RWPE2 (cell line): ENCODE results near the gene CDK5RAP3.

Experiments used
- ATAC-seq: fragments of 200-7000 bp; cut with Tn5 transposase; 3 replicates; pipeline ENCODE4 v1.9.1; 2021; ENCODE audit warnings: low read depth
- DNase-seq: peaks from one replicate; pipeline ENCODE4 v3.0.0-alpha.2; 2020; ENCODE audit warnings: low spot score
- H3K27ac ChIP-seq: fragments of 450-650 bp; 2 replicates; pipeline ENCODE4 v1.5.1; 2017; ENCODE audit warnings: mild to moderate bottlenecking; ENCODE audit not compliant: poor library complexity, severe bottlenecking
- H3K27me3 ChIP-seq: fragments of 250-450 bp; sonication (Bioruptor Pico); 2 replicates; pipeline ENCODE4 v1.5.1; 2021; ENCODE audit warnings: mild to moderate bottlenecking, moderate library complexity; ENCODE audit not compliant: insufficient read depth, poor library complexity, severe bottlenecking
- H3K36me3 ChIP-seq: fragments of 250-450 bp; sonication (Bioruptor Pico); 2 replicates; pipeline ENCODE4 v1.5.1; 2020; ENCODE audit warnings: low read depth, mild to moderate bottlenecking, moderate library complexity
- H3K4me1 ChIP-seq: fragments of 250-450 bp; sonication (Bioruptor Pico); 2 replicates; pipeline ENCODE4 v1.5.1; 2021; ENCODE audit warnings: mild to moderate bottlenecking, moderate library complexity; ENCODE audit not compliant: insufficient read depth, poor library complexity, severe bottlenecking
- H3K4me3 ChIP-seq: fragments of 250-450 bp; sonication (Bioruptor Pico); 2 replicates; pipeline ENCODE4 v1.5.1; 2021; ENCODE audit warnings: mild to moderate bottlenecking, moderate library complexity; ENCODE audit not compliant: severe bottlenecking
- H3K9me3 ChIP-seq: fragments of 250-450 bp; sonication (Bioruptor Pico); 2 replicates; pipeline ENCODE4 v1.5.1; 2021; ENCODE audit warnings: mild to moderate bottlenecking, moderate library complexity; ENCODE audit not compliant: severe bottlenecking
- TF ChIP-seq, protein P1 (sequence below): fragments of 450-650 bp; IDR thresholded peaks from one replicate; pipeline ENCODE4 v1.5.1; 2017; ENCODE audit warnings: mild to moderate bottlenecking, moderate library complexity; ENCODE audit not compliant: poor library complexity, severe bottlenecking

CDK5RAP3 gene

DNA sequence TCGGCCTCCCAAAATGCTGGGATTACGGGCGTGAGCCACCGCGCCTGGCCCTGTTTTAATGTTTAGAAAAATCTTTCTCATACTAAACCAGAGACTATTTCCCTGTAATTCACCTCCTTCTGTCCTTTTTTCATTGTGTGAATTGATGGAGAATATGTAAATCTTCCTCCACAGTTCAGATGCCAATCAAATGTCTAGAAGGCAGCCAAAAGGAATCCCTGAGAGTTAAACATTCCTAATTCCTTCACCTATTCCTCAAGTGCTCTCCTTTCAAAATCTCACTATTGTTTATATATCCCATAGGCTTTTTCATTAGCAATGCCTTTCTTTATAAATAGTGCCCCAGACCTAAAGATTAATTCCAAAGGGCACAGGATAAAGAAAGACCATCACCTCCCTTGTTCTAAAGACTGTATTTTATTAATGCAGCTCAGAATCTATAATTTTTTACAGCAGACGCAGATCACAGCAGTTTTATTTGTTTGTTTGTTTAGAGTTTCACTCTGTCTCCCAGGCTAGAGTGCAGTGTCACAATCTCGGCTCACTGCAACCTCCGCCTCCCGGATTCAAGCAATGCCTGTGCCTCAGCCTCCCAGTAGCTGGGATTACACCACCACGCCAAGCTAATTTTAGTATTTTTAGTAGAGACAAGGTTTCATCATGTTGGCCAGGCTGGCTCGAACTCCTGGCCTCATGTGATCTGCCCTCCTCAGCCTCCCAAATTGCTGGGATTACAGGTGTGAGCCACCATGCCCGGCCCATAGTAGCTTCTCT is 36.2 kb downstream of the CDK5RAP3 start:
- DNase-seq = no peak
- H3K27me3 ChIP-seq = no peaks in the 10 kb centered on the region
- H3K4me3 ChIP-seq = no peak overlapping the region
- peaks cover 18% of the 10 kb centered on the region for H3K4me1 ChIP-seq
- TF ChIP-seq, protein P1, sequence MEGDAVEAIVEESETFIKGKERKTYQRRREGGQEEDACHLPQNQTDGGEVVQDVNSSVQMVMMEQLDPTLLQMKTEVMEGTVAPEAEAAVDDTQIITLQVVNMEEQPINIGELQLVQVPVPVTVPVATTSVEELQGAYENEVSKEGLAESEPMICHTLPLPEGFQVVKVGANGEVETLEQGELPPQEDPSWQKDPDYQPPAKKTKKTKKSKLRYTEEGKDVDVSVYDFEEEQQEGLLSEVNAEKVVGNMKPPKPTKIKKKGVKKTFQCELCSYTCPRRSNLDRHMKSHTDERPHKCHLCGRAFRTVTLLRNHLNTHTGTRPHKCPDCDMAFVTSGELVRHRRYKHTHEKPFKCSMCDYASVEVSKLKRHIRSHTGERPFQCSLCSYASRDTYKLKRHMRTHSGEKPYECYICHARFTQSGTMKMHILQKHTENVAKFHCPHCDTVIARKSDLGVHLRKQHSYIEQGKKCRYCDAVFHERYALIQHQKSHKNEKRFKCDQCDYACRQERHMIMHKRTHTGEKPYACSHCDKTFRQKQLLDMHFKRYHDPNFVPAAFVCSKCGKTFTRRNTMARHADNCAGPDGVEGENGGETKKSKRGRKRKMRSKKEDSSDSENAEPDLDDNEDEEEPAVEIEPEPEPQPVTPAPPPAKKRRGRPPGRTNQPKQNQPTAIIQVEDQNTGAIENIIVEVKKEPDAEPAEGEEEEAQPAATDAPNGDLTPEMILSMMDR = no peak
- no peaks in the 10 kb centered on the region for H3K36me3 ChIP-seq
- no peak overlapping the region for H3K27ac ChIP-seq
- no peak for ATAC-seq
- H3K9me3 ChIP-seq = no peaks in the 10 kb centered on the region

DNA sequence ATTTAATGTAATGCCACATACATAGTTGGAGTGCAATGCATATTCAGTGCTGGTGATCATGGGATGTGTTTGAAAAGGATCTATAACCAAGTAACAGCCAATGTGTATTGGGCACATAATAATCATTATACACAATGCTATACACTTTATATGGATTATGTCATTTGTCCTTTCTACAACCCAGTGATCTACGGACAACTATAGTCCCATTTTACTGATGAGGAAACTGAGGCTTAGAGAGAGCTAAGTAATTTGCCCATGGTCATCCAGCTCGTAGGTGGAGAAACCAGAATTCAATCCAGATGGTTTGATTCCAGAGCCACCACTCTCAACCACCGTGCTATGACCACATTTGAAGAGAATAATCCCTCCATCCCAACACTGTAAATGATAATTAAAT is 39.3 kb downstream of the CDK5RAP3 start:
- H3K9me3 ChIP-seq = no peaks in the 10 kb centered on the region
- peaks cover 3% of the 10 kb centered on the region for H3K4me1 ChIP-seq
- H3K4me3 ChIP-seq = no peak overlapping the region
- TF ChIP-seq, protein P1 = no peak
- no peaks in the 10 kb centered on the region for H3K36me3 ChIP-seq
- H3K27ac ChIP-seq = no peak overlapping the region
- H3K27me3 ChIP-seq = no peaks in the 10 kb centered on the region
- no peak for DNase-seq
- ATAC-seq = no peak

DNA sequence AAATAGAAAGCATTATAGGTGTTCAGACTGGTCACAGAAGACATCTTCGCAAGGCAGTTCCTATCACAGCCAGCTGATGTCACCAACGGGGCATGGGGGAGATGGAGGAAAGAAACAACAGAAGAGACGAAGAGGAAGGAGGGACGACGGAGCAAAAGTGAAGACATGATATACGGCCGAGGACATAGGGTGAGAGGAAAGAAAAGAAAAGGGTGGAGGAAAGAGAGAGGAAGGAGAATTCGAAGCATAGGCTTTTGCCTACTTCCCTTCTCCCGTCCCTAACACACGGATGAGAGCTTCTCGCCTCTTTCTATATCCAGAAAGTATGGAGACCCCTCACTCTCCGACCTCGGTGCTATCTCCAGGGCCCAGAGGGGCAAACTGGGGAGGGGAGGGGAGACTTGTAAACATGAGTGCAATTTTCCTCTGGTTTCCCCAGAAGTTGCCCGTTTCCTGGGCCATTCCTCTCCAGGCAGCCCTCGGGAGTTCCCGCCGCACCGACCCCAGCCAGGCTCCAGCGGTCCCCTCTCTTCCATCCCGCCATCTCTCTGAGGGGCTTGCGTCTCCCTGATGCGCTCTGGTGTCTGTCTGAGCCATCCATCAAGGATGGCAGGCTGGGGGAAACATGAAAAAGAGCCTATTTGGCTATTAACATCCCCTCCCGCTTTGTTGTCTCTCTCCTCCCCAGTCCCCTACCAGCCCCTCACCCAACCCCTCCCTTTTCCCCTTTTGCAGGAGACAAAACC is 40.7 kb downstream of the CDK5RAP3 start:
- DNase-seq = no peak
- no peaks in the 10 kb centered on the region for H3K4me1 ChIP-seq
- ATAC-seq = 0 out of 3 replicates have a peak, but pooled peaks have one; percentile 37
- H3K36me3 ChIP-seq = no peaks in the 10 kb centered on the region
- no peak overlapping the region for H3K4me3 ChIP-seq
- H3K27ac ChIP-seq = no peak overlapping the region
- TF ChIP-seq, protein P1 = peak; percentile 46
- H3K9me3 ChIP-seq = no peaks in the 10 kb centered on the region
- no peaks in the 10 kb centered on the region for H3K27me3 ChIP-seq

DNA sequence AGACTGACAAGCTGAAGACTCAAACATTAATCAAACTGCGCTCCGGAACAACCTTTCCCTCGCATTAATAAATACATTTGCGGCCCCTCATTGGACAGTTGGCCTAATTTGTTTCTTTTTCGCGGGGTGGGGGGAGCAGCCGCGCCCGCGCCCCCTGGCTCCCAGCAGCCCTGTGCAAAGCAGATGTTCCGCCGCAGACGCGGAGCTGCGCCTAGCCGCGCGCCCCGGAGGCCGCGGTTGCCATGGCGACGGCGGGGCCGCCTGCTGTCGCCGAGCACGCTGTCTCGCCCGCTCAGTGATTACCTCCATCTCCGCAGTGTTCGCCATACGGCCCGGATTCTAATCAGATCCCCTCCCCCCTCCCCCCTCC is 41.2 kb downstream of the CDK5RAP3 start:
- DNase-seq = no peak
- no peak overlapping the region for H3K27ac ChIP-seq
- no peak; the same call in 2 of the 3 replicates for ATAC-seq

More for the DNA sequence above, 41.2 kb downstream of the CDK5RAP3 start:
- Histone ChIP-seq H3K27me3 (no peaks in the 10 kb centered on the region), H3K4me3 (peak overlapping the region; percentile 6), H3K4me1 (no peaks in the 10 kb centered on the region), H3K36me3 (no peaks in the 10 kb centered on the region), H3K9me3 (no peaks in the 10 kb centered on the region)
- TF ChIP-seq, protein P1 = no peak
